B cell (primary cell): ENCODE results near the gene CCL20. TPM values are rescaled to one million over a fixed set of nuclear protein-coding genes. Genes with fewer than 3 reads are reported as not detected.

ENCODE experiments used
- ATAC-seq: fragments of 200-7000 bp; cut with Tn5 transposase; one replicate; pipeline ENCODE4 v1.10.0; 2021; ENCODE audit warnings: low read depth, mild to moderate bottlenecking, moderate number of reproducible peaks, moderate library complexity
- CTCF ChIA-PET: fragments of 350-600 bp; sonication (Branson Sonifier 250); formaldehyde crosslinking; loops from one replicate; lab custom pipeline; 2021; ENCODE audit warnings: antibody characterized with exemption, inconsistent platforms; lab: Charles Lee
- POLR2A ChIA-PET: fragments of 350-600 bp; sonication (Branson Sonifier 250); formaldehyde crosslinking; loops from one replicate; lab custom pipeline; 2021; ENCODE audit warnings: antibody characterized with exemption; lab: Charles Lee
- DNase-seq: peaks from one replicate; pipeline ENCODE4 v3.0.0; 2013
- H2AFZ ChIP-seq: 2 replicates; pipeline ENCODE4 v1.6.1; 2012; ENCODE audit warnings: mild to moderate bottlenecking, low read depth, low read length; ENCODE audit not compliant: insufficient read depth, poor library complexity, severe bottlenecking
- H3K27ac ChIP-seq, 2 donors: 1 replicate in 1 of 2; 2 replicates in 1 of 2; pipeline ENCODE4 v1.5.1; 2012 to 2013; ENCODE audit warnings: low read length in 2 of 2, mild to moderate bottlenecking in 2 of 2, moderate library complexity in 1 of 2
- H3K27me3 ChIP-seq, 4 experiments: fragments of 200-600 bp in 1 of 4; sonication (generic) in 1 of 4; replicated peaks in 1 of 4; 1 replicate in 2 of 4; 2 replicates in 2 of 4; pipeline versions ENCODE4 v1.6.1 to v1.7.0; 2013 to 2016; ENCODE audit warnings: low read length in 3 of 4, mild to moderate bottlenecking in 2 of 4, mixed read lengths in 1 of 4, moderate library complexity in 1 of 4; ENCODE audit not compliant: insufficient read depth in 4 of 4, control insufficient read depth in 3 of 4; ENCODE audit errors: control extremely low read depth in 1 of 4
- H3K36me3 ChIP-seq, 2 experiments: replicated peaks in 1 of 2; 1 replicate in 1 of 2; 2 replicates in 1 of 2; pipeline versions ENCODE4 v1.6.1 to v1.7.1; 2013; ENCODE audit warnings: low read length in 1 of 2; ENCODE audit not compliant: insufficient read depth in 2 of 2, control insufficient read depth in 1 of 2; ENCODE audit errors: control extremely low read depth in 1 of 2, extremely low read depth in 1 of 2
- H3K4me1 ChIP-seq, 2 donors: fragments of 200-600 bp in 1 of 2; sonication (generic) in 1 of 2; 1 replicate in 1 of 2; 2 replicates in 1 of 2; pipeline versions ENCODE4 v1.5.1 to v1.6.1; 2013 to 2017; ENCODE audit warnings: low read length in 2 of 2; ENCODE audit not compliant: control insufficient read depth in 2 of 2, insufficient read depth in 2 of 2
- H3K4me2 ChIP-seq: replicated peaks from 2 replicates; pipeline ENCODE3; 2012; ENCODE audit warnings: mild to moderate bottlenecking, low read depth, low read length; ENCODE audit not compliant: poor library complexity, severe bottlenecking
- H3K4me3 ChIP-seq, 5 experiments: fragments of 200-600 bp in 1 of 5; sonication (generic) in 1 of 5; 1 replicate in 3 of 5; 2 replicates in 2 of 5; pipeline versions ENCODE4 v1.5.1 to v1.7.0; 2011 to 2016; ENCODE audit warnings: low read length in 4 of 5, mild to moderate bottlenecking in 4 of 5, low read depth in 2 of 5, control low read depth in 1 of 5, moderate library complexity in 1 of 5; ENCODE audit not compliant: insufficient read depth in 1 of 5; ENCODE audit errors: control extremely low read depth in 1 of 5, extremely low read depth in 1 of 5
- H3K79me2 ChIP-seq: fragments of 200-600 bp; sonication (generic); one replicate; pipeline ENCODE4 v1.6.0; 2016; ENCODE audit warnings: low read length; ENCODE audit not compliant: control insufficient read depth, insufficient read depth
- H3K9ac ChIP-seq: fragments of 200-600 bp; sonication (generic); 2 replicates; pipeline ENCODE4 v1.6.1; 2017; ENCODE audit warnings: mild to moderate bottlenecking, low read length, moderate library complexity
- H3K9me3 ChIP-seq, 3 donors: one replicate each; pipeline versions ENCODE4 v1.6.1 to v1.7.1; 2013; ENCODE audit warnings: low read length in 2 of 3; ENCODE audit not compliant: control insufficient read depth in 2 of 3, insufficient read depth in 1 of 3; ENCODE audit errors: control extremely low read depth in 1 of 3
- H4K20me1 ChIP-seq: 2 replicates; pipeline ENCODE4 v1.6.0; 2012; ENCODE audit warnings: mild to moderate bottlenecking, low read length; ENCODE audit not compliant: insufficient read depth, control insufficient read depth, poor library complexity, severe bottlenecking
- H3K27ac Mint-ChIP-seq: one replicate; pipeline ENCODE4 v1.8.0; 2021; ENCODE audit warnings: mixed read lengths
- H3K27me3 Mint-ChIP-seq: one replicate; pipeline ENCODE4 v1.8.0; 2021; ENCODE audit warnings: mixed read lengths
- H3K4me1 Mint-ChIP-seq: one replicate; pipeline ENCODE4 v1.8.0; 2021; ENCODE audit warnings: mixed read lengths
- H3K4me3 Mint-ChIP-seq: one replicate; pipeline ENCODE4 v1.8.0; 2021; ENCODE audit warnings: mixed read lengths
- H3K9me3 Mint-ChIP-seq: one replicate; pipeline ENCODE4 v1.8.0; 2022; ENCODE audit warnings: mixed read lengths; ENCODE audit not compliant: insufficient read depth
- CTCF ChIP-seq: fragments of 200-600 bp; IDR thresholded peaks from one replicate; pipeline ENCODE4 v1.8.0; 2022; ENCODE audit warnings: antibody characterized with exemption, mild to moderate bottlenecking
- EZH2 ChIP-seq: IDR thresholded peaks from 2 replicates; pipeline ENCODE4 v1.6.1; 2012; ENCODE audit warnings: borderline replicate concordance, low read depth, mild to moderate bottlenecking, moderate library complexity, low read length; ENCODE audit not compliant: insufficient read depth, poor library complexity, severe bottlenecking
- WGBS: methylation state at CpG from one replicate; pipeline ENCODE4 v1.1.5; 2013; ENCODE audit warnings: missing lambda C conversion rate; ENCODE audit not compliant: insufficient coverage; 5-methylcytosine and 5-hydroxymethylcytosine counted together
- intact Hi-C: fragments of 100-400 bp; cut with micrococcal nuclease; formaldehyde crosslinking; loops from one replicate; pipeline ENCODE4 v1.10.0; 2022
- polyA plus RNA-seq: library from polyadenylated mRNA; depleted of rRNA; stranded (reverse); fragments of >200 nt; gene quantifications from 2 replicates; pipeline ENCODE4 v1.2.3, GENCODE V29; 2012
- total RNA-seq, 2 donors: library from RNA; stranded (reverse); fragments of 120-200 nt in 1 of 2; gene quantifications; 1 replicate in 1 of 2; 2 replicates in 1 of 2; pipeline versions ENCODE4 v1.2.3 to v1.2.4, GENCODE V29; 2013 to 2022

CCL20 gene
- total and polyA plus RNA-seq, 2 donors (not counting 1 experiment from before 2014, with no cell fraction given): 0.31 TPM; not detected in 1

DNA sequence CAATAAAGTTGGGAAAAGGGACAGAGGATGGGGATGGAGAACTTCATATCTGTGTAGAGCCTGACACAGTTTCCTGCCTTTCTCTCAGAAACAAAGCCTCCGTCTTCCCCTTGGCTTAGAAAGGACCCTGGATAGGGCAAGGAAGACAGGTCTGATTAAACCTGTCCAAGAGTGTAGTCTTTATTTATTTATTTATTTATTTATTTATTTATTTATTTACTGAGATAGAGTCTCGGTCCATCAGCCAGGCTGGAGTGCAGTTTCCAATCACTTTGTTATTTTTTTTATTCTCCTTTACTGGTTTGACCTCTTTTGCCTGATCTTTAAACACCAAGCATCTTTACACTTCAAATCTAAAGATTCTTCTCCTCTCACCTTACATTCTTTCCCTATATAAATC, 10.3 kb downstream of the CCL20 start:
- Histone ChIP-seq H3K27ac (no peak overlapping the region), H2AFZ (no peak overlapping the region), H3K27me3 (no peaks in the 10 kb centered on the region), H3K4me3 (no peak overlapping the region), H3K79me2 (no peaks in the 10 kb centered on the region), H3K4me1 (no peaks in the 10 kb centered on the region), H3K36me3 (no peaks in the 10 kb centered on the region), H3K9me3 (peaks cover 0 to 3% (median 0%) of the 10 kb centered on the region in 3 donors), H4K20me1 (no peaks in the 10 kb centered on the region), H3K4me2 (no peak overlapping the region), H3K9ac (no peak overlapping the region)
- no peaks in the 10 kb centered on the region for H3K9me3 Mint-ChIP-seq
- TF ChIP-seq CTCF: no peak
- TF ChIP-seq EZH2: no peak
- H3K27me3 Mint-ChIP-seq: peaks cover 12% of the 10 kb centered on the region
- WGBS: no CpG with 5 or more reads among the region's 2 CpGs
- H3K27ac Mint-ChIP-seq: no peak overlapping the region
- no peaks in the 10 kb centered on the region for H3K4me1 Mint-ChIP-seq
- ATAC-seq (no peak), DNase-seq (no peak)
- POLR2A ChIA-PET: no interaction called here
- CTCF ChIA-PET: no interaction called here
- no peak overlapping the region for H3K4me3 Mint-ChIP-seq
- intact Hi-C loops: no loop called here

GRCh38 chr2:227824711-227825110, 11.1 kb downstream of the CCL20 start:
- DNase-seq (no peak), ATAC-seq (no peak)
- H3K4me1 Mint-ChIP-seq: no peaks in the 10 kb centered on the region
- H3K4me2 ChIP-seq: no peak overlapping the region
- no peaks in the 10 kb centered on the region for H3K4me1 ChIP-seq
- H3K36me3 ChIP-seq: no peaks in the 10 kb centered on the region
- WGBS: 94% methylated on average over 3 of the region's 7 CpGs
- H3K9me3 Mint-ChIP-seq: no peaks in the 10 kb centered on the region
- POLR2A ChIA-PET: no interaction called here
- no peak overlapping the region for H2AFZ ChIP-seq
- H3K27me3 Mint-ChIP-seq: peaks cover 12% of the 10 kb centered on the region
- H3K79me2 ChIP-seq: no peaks in the 10 kb centered on the region
- H3K4me3 ChIP-seq: no peak overlapping the region
- H3K27me3 ChIP-seq: no peaks in the 10 kb centered on the region
- no peak overlapping the region for H3K27ac ChIP-seq
- intact Hi-C loops: no loop called here
- no peaks in the 10 kb centered on the region for H4K20me1 ChIP-seq
- H3K9ac ChIP-seq: no peak overlapping the region
- no peak overlapping the region for H3K27ac Mint-ChIP-seq
- H3K9me3 ChIP-seq: peaks cover 0 to 3% (median 0%) of the 10 kb centered on the region in 3 donors
- no peak for TF ChIP-seq CTCF
- no peak for TF ChIP-seq EZH2
- H3K4me3 Mint-ChIP-seq: no peak overlapping the region
- CTCF ChIA-PET: no interaction called here
